ENCODE data around the gene TCP11L2.
"Not testable (repeated sequence)": the region's sequence is repeated elsewhere in the genome, so short reads cannot be mapped to it uniquely, and the experiment has no call there.

The TCP11L2 gene

DNA sequence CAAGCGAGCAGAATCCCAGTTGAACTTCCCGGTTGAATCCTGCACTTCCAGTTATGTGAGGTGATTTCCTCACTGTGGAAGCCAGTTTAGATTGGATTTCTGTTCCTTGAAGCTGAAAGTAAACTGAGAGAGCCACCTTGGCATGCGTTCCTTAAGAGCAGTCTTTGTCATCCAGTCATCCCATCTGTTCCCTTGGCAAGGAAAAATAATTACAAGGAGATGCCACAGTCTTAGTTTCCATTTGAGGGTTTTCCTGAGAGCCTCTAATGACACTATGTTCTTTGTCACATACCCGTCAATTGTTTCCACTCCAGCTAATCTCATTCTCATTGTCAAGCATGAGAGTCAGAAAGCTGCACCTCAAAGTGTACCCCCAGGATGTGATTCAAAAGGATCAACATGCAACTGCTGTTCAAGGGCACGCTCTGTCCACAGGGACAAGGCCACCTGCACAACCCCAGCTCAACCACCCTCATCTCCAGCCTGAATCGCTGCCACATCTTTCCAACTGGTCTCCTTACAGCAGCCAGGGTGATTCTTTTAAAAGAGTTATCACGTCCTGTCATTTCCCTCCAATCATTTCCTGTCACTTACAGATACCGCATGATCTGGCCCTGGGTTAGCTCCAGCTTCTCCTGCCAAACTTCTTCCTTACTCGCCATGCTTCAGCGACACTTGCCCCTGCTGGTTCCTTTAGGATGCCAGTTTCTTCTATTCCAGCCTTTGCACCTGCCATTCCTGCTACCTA, 18.0 kb upstream of the TCP11L2 start:
- no peak for DNase-seq

DNA sequence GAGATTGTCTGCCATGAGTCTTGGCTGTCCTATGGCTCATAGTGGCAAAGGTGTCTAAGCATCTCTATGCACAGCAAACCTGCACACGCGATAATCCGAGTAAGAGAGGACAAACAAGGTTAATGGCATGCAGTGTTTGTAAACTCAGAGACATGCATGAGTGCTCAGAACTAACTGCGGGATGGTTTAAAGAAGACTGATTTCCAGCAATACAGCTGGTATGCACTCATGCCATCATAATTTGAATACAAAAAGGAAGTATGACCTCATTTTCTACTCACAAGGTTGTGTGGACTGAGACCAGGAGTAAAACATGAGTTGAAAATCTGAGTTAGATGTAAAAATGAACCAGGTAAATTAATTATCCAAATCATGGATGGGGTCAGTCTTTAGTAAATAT, 16.6 kb upstream of the TCP11L2 start:
- no peak for DNase-seq

DNA sequence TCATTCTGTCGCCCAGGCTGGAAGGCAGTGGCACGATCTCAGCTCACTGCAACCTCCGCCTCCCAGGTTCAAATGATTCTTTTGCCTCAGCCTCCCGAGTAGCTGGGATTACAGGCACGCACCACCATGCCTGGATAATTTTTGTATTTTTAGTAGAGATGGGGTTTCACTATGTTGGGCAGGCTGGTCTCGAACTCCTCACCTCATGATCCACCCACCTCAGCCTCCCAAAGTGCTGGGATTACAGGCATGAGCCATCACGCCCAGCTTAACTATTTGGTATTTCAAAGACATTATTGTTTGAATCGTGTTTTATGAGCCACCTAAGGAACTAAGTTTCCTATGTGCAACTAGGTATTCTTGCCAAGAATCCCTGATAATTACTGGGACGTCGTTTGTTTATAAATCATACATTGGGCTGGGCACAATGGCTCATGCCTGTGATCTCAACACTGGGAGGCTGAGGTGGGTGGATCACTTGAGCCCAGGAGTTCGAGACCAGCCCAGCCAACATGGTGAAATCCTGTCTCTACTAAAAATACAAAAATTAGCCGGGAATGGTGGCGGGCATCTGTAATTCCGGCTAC, 15.9 kb upstream of the TCP11L2 start:
- DNase-seq, result not testable (repeated sequence)

DNA sequence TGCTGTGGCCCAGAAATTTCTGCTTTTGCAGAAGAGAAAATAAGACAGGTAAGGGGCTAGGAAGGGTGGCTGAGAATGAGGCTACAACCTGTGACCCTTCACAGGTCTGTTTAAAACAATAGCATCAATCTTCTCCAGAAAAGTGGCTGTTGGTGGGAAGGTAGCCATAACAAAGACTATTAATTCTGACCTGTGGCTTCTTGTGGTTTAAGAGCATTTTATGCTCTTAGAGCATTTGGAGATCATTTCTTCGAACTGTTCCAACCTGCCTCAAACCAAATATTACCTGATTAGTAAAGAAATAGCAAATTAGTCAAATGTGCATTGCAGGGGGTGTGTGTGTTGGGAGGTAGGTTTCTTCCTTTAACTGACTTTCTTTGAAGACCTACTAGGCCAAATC, 15.2 kb upstream of the TCP11L2 start:
- DNase-seq, result no peak

DNA sequence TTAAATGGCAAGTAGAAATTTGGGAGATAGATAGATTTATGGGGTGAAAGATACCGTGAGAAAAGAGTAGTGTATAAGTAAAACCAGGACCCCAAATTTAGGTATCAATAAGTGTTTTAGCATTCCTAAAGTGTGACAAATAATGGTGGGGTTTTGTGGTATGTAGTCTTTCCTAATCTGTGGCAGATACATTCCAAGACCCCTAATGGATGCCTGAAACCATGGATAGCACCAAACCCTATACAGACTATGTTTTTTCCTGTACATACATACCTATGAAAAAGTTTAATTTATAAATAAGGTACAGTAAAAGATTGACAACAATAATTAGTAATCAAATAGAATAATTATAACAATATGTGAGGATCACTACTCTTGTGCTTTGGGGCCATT, 14.4 kb upstream of the TCP11L2 start:
- no peak for DNase-seq

DNA sequence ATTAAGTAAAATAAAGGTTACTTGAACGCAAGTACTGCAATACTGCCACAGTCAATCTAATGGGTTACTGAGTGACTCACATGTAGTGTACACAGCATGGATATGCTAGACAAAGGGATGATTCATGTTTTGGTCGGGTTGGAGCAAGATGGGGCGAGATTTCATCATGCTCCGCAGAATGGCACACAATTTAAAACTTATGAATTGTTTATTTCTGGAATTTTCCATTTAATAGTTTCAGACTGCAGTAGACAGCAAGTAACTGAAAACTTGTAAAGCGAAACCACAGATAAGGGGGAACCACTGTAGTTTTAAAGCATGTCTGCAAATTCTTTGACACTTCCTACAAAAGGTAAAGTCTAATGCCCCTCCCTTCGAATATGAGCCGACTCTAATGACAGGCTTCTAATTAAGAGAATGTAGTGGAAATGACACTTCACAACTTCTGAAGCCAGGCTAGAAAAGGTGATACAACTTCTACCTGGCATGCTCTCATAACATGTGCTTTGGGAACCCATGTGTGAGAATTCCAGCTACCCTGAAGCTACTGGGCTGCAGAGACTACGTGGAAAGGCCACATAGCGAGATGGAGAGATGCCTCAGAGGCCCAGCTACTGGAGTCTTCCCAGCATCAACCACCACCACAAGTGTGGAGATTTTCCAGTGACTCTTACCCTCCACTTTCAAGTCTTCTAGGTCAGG, 13.9 kb upstream of the TCP11L2 start:
- DNase-seq, result no peak

DNA sequence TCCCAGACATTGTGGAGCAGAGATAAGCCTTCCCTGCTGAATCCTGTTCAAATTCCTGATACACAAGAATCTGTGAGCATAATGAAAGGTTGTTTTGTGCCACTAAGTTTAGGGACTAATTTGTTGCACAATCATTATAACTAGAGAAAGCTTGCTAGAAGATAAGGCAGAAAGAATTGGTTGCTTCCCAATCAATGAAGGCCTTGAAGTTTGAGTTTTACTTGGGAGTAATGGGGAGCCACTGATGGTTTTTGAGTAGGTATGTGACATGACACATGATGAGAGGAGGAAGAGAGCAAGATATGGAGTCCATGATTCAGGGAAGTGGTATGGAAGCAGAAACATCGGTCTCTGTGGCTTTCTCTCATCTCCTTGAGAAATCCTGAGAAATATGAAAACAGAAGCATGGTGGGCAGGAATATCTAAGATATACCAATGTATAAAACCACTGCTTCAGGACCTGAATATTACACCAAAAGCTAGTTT, 13.3 kb upstream of the TCP11L2 start:
- DNase-seq, result no peak

DNA sequence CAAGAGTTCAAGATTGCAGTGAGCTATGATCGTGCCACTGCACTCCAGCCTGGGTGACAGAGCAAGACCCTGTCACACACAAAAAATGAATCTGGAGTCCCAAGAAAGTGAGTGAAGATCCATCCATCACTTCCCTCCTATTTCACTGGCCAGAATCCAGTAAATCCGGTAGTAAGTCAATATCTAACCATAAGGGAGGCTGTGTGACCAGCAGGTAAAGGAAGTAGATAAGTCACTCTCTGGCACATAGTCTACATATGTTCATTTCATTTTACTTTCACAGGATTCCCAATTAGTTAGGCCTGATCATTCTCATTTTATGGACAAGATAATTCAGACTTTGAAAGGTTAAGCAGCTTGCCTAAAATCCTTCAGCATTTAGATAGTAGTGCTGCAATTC, 11.9 kb upstream of the TCP11L2 start:
- DNase-seq, result no peak

DNA sequence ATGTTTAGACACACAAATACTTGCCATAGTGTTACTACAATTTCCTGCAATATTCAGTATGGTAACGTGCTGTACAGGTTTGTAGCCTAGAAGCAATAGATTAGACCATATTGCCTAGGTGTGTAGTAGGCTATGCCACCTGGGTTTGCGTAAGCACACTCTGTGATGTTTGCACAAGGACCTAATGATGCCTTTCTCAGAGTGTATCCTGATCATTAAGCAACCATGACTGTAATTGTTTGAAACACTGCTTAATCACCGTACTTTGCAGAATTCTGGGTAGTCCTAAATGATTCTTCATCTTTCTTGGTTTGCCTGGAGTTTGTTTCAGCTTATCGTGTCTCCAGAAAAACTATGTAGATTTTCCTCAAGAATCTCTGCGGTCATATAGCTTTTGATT, 11.2 kb upstream of the TCP11L2 start:
- DNase-seq, result no peak

DNA sequence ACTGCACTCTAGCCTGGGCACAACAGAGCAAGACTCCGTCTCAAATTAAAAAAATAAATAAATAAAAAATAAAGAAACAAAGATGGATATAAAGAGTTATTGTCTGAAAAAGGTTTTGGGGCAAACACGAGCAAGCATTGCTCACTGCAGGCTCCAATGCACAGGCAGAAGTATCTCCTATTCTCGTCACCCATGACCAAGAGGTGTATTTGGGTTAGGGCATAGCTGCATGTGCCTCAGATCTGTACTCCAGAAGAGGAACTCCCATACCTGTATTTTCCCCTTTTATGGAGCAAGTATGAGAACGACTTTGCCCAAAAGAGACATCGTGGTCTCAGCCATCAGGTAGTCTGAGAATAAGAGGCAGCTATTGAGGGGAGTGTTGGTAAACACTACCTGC, 10.2 kb upstream of the TCP11L2 start:
- no peak for DNase-seq

DNA sequence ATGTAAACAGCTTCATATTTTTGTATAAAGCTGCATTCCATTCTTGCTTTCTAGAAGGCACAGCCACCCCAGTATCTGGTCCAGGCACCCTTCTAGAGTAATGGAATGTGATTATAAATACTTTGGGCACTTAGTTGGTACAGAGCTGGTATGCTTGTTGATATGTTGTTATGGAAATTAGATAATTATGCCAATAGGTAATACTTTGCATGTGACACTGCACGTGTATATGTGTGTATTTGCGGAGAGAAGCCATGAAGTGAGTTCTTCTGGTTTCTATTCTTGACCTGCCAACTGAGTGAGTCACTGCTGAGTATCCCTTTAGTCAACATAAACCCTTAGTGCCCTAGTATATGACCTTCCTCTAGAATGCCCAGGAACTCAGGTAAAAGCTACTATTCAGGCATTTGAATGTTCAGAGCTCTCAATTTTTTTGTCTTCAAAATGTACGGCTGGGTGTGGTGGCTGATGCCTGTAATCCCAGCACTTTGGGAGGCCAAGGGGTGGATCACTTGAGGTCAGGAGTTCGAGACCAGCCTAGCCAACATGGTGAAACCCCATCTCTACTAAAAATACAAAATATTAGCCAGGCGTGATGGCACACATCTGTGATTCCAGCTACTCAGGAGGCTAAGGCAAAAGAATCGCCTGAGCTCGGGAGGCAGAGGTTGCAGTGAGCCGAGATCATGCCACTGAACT, 6.2 kb upstream of the TCP11L2 start:
- DNase-seq, result no peak

DNA sequence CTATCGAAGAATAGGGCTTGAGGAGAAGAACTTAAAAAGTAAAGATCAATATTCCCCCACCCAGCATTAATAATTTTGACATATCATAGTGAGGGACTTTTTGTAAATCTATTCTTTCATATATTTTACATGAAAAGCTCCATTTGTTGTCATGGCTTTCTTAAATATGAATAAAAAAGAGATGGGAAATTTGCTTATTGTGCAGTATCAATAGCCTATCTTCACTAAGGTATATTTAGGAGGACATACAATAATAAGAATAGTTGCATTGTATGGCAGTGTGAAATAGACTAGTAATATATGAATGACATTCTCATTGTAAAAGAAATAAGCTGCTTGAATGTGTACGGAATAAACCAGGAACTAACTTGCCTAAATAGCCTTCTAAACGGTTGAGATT, 5.5 kb upstream of the TCP11L2 start:
- no peak for DNase-seq

DNA sequence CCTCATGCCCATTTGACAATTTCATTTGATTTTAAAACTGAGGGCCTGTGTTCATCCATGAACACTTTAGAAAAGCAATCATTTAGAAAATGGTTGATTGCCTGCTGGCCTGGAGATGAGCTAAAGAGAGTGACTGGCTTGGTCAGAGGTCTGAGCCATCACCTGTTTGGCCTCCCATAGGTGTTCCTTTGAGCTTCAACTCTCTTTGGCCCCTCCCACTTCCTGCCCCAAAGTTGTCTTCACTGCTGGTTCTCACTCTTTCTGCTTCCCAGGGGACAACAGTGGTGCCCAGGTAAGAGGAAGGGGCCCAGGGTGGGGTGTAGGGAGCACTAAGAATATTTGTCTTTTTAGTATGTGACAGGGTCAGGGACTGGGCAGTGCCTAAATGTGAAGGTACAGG, 4.9 kb upstream of the TCP11L2 start:
- DNase-seq, result no peak

DNA sequence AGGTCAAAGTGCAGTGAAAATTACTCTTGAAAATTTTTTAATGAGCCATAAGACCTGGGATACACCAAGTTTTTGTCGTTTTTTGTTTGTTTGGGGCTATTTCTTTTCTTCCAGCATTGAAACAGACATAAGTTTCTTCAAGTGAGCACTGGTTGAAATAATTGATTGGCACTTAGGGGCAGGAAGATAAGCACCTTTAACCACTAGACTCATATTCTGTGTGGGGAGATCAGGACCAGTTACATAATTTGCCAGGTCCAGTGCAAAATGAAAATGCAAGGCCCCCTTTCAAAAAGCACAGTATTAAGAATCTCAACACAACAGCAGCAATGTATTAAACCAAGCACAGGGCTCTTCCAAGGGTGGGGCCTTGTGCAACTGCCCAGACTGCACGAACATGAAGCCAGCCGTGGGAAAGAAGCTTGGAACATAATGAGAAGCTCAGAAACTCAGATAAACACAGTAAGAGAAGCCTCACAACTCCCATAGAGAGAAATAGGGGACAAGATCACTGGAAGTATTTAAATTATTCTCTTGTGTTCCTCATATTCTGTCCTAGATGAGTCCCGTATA, 3.2 kb upstream of the TCP11L2 start:
- no peak for DNase-seq

DNA sequence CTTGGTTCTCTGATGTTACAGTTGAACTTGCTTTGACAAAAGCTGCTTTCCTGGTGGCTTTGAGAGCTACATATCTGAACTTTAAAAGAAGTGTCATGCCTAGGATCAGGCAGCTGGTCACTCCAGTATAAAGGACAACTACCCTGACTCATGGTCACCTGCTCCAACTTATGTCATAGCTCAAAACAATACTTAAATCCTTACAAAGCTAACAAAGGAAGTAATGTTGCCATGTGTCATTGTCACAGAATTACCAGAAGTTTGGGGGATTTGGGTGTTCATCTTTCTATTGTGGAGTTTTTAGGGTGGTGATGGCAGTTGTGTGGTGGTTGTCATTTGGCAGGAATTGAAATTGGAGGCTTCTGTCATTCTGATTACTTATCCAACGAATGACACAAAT, 1.8 kb upstream of the TCP11L2 start:
- no peak for DNase-seq

DNA sequence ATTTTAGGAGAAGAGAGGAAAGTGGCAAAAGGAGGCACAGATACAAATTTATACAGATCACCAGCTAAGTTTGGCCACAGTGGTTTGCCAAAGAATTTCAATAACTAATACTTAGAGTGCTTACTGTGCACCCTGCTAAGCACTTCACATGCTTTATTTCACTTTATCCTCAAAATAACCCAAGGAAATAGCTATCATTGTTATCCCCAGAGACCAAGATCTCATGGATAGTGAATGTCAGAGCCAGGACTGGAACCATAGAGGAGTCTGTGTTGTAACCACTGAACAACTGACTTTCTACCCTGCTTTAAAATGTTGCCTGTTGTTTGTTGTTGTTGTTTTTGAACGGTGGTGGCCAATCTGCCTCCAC, 1.3 kb upstream of the TCP11L2 start:
- DNase-seq, result no peak

DNA sequence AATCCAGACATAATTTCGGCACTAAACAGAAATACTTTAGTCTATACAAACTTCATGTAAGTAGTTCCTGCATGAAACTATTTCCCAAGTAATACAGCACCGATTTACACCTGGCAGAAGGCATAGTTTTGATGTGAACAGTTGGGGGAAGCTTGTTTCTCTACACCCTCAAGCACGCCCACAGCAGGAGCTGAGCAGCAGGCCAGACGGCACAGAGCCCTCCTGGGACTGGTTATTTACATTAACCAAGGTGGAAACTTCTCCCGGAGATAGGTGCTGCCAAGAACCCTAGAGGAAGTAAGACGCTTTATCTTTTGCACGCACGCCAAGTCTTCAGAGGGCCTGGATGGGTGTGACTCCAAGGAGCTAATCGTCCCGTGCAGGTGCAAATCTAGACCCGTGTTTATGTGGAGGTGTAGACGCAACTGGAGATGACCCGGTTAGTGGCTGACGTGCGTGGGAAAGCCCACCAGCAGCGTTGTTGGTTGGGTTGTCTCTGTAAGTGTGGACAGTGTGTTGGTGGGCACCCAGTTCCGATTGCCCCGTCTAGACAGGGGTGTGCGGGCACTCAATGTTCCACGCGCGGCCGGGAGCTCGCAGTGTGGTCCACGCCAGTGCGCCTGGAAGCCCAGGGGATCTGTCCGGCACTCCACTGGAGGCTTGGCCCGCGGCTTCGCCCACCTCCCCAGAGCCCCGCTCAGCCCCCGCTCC, 767 bp upstream of the TCP11L2 start:
- peak; percentile 91 for DNase-seq

DNA sequence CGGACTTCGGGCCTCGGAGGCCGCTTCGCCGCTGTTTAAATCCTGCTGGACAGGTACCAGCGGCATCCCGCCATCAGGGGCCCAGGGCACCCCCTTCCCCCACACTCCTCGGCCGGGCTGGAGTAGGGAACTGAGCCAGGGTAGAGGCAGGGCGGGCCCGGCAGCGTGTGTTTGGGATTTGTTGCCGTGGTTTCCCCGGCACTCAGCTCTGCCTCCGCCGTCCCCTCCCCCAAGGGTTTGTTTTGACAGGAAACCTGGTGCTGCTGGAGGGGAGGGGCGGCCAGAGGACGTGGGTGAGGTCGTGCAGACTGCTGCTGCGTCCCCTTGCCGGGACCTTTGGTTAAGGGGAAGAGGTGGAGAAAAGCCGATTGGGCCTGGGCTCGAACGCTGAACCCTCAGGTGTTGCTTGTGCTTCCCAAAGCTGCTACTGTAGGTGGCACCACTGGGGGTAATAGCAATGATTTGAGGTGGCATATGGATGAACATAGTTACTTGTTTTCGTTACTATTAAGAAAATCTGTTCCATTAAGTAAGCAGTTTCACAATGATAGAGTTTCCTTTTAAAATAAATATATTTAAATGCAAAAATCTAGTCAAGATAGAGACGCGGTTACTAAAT, 778 bp downstream of the TCP11L2 start:
- peak; percentile 98 for DNase-seq

DNA sequence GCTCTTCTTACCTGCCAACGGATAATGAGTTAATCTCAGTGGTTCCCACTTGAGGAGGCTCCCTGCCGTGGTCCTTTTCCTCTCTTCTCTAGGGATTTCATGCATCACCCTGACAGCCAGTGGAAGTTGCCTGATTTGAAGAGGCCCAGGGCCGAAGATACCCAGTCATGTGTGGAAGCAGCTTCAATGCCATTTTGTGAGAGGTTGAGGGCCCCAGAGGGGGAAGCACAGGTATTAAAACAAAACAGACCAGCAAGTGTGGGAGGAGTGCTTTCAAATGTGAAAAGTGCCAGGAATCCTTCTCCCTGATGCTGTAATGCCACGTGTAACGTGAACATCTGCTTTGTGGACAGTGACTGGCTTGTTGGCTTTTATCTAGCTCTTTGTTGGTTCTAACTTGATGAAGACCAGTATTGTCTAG, 1.5 kb downstream of the TCP11L2 start:
- DNase-seq, result no peak

DNA sequence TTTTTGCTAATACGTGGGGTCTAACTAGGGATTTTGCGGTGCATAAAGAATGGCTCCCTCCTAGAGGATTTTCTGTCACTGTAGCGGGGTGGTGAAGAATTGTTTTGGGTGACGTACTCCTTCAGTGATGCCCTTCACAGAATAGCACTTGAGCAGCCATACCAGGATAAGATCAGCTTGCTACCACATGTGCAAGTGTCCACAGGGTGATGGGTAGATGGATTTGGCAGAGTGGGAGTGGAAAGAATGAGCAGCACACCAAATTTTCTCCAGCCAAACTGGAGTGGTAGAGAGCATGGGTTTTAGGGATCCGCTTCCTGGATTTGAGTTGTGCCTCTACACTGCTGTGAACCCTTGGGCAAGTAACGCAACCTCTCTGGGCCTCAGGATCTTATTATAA, 2.3 kb downstream of the TCP11L2 start:
- DNase-seq, result no peak

DNA sequence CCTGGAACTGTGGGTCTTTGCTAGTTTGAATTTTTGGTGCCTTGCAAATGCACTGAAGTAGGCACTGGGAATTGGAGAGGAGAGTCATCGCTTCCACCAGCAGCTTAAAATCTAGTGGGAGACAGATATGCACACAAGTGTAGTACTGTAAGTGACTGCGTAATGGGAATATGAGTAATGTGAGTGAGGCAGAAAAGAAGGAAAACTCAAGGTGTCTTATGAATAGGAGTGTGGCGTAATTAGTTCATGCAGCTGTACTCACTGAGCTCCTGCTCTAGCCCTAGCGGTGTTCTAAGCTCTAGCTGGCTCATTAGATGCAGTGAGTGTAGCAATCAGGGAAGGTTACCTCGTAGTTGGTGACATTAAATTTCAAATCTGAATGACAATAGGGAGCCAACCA, 2.8 kb downstream of the TCP11L2 start:
- DNase-seq, result no peak

DNA sequence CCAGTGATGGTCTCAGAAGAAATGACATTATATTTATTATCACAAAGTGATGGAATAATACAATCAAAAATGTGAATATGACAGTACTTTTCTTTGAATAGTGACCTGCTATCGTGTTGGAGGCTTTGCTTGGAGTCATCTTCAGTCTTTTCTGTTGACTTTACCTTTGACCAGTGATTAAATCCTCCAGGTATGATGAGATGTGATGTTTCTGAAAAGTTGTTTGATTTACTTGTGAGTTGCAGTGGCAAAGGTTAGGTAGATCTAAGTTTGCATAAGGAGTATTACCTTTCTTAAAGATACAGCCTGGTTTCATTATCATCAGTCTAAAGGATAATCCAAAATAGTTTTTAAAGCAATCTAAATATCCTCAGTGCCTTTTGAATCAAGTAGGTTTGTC, 4.6 kb downstream of the TCP11L2 start:
- DNase-seq, result no peak
